GM12874 (cell line): ENCODE data around the gene MEPCE.

Experiments used
- CTCF ChIP-seq: IDR thresholded peaks from 2 replicates; pipeline ENCODE4 v1.5.1; 2011; ENCODE audit warnings: low read depth, mild to moderate bottlenecking, control low read depth, low read length, moderate library complexity; ENCODE audit not compliant: insufficient read depth

The MEPCE gene

GRCh38 chr7:100452513-100452912 is 22.9 kb downstream of the MEPCE start:
- no peak for TF ChIP-seq CTCF

- TF ChIP-seq CTCF, result no peak
Measured at GRCh38 chr7:100455206-100455605, 25.6 kb downstream of the MEPCE start.

GRCh38 chr7:100456562-100456961 is 26.9 kb downstream of the MEPCE start:
- TF ChIP-seq CTCF, result no peak

- TF ChIP-seq CTCF, result no peak
Measured at GRCh38 chr7:100457033-100457432, 27.4 kb downstream of the MEPCE start.

- no peak for TF ChIP-seq CTCF
Measured at GRCh38 chr7:100464210-100464660, 34.6 kb downstream of the MEPCE start, which contains the start of gene SPACDR. Gene SPACDR, minus strand, starts transcription at chr7:100464260. Its CDS starts 235 bp downstream, at chr7:100464025.

- TF ChIP-seq CTCF, result no peak
Measured at GRCh38 chr7:100464791-100465190, 35.2 kb downstream of the MEPCE start.

- TF ChIP-seq CTCF, result no peak
Measured at GRCh38 chr7:100465299-100465698, 35.7 kb downstream of the MEPCE start.
